Measurements from ENCODE around the gene BDNF. TPM values are rescaled to one million over a fixed set of nuclear protein-coding genes. Genes with fewer than 3 reads are reported as not detected.
"Not testable (repeated sequence)": the region's sequence is repeated elsewhere in the genome, so short reads cannot be mapped to it uniquely, and the experiment has no call there.

BDNF gene
- total and polyA plus RNA-seq, 4 donors: 0.75 to 6.2 (median 1.5) TPM

GRCh38 chr11:27665508-27666101 is 34.6 kb downstream of the BDNF start:
- H3K27ac ChIP-seq (ENCODE audit: low read depth in 1 of 2, low read length in 2 of 2); H3K4me1 ChIP-seq (ENCODE audit: control insufficient read depth in 1 of 2, insufficient read depth in 2 of 2, low read length in 2 of 2); H3K4me3 ChIP-seq (ENCODE audit: low read length in 2 of 2); intact Hi-C loops (cut with DNase I); DNase-seq; H3K27me3 ChIP-seq (ENCODE audit: control insufficient read depth in 1 of 2, insufficient read depth in 2 of 2, low read length in 1 of 2); ATAC-seq (ENCODE audit: low FRiP score); H3K36me3 ChIP-seq (ENCODE audit: control insufficient read depth in 1 of 2, insufficient read depth in 2 of 2, low read length in 1 of 2); H3K9me3 ChIP-seq (ENCODE audit: control insufficient read depth, low read length): not testable (repeated sequence)
- 84 to 86% methylated on average over 11 of the region's 11 CpGs for WGBS, 2 donors

GRCh38 chr11:27663326-27663725 is 36.9 kb downstream of the BDNF start:
- 87 to 93% methylated on average over 2 of the region's 2 CpGs for WGBS, 2 donors
- Histone ChIP-seq H3K4me1 (ENCODE audit: control insufficient read depth in 1 of 2, insufficient read depth in 2 of 2, low read length in 2 of 2) (no peaks in the 10 kb centered on the region), H3K4me3 (ENCODE audit: low read length in 2 of 2) (no peak overlapping the region), H3K36me3 (ENCODE audit: control insufficient read depth in 1 of 2, insufficient read depth in 2 of 2, low read length in 1 of 2) (no peaks in the 10 kb centered on the region), H3K27ac (ENCODE audit: low read depth in 1 of 2, low read length in 2 of 2) (no peak overlapping the region), H3K9me3 (ENCODE audit: control insufficient read depth, low read length) (peaks cover 1% of the 10 kb centered on the region), H3K27me3 (ENCODE audit: control insufficient read depth in 1 of 2, insufficient read depth in 2 of 2, low read length in 1 of 2) (no peaks in the 10 kb centered on the region)
- intact Hi-C loops (cut with DNase I): no loop called here
- DNase-seq (no peak), ATAC-seq (ENCODE audit: low FRiP score) (no peak)

DNA sequence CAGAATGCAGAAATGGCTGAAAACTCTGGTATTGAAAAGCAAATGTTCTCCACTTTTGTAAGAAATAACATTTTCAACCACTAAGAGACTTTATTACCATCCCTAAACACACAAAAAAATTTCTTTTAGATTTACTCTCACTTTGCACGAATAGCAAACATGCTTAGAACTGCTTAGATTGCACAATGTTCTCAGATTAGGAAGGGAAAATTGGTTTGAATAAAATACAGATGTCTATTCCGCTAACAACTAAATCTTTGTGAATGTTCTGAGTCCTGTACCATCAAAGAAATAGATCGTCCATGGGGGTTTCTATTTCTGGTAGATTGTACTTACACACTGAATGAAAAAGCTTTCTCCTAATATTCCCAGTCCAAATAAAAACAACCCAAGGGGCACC is 40.1 kb downstream of the BDNF start:
- Histone ChIP-seq H3K27ac (ENCODE audit: low read depth in 1 of 2, low read length in 2 of 2) (no peak overlapping the region), H3K27me3 (ENCODE audit: control insufficient read depth in 1 of 2, insufficient read depth in 2 of 2, low read length in 1 of 2) (no peaks in the 10 kb centered on the region), H3K36me3 (ENCODE audit: control insufficient read depth in 1 of 2, insufficient read depth in 2 of 2, low read length in 1 of 2) (no peaks in the 10 kb centered on the region), H3K4me3 (ENCODE audit: low read length in 2 of 2) (no peak overlapping the region), H3K9me3 (ENCODE audit: control insufficient read depth, low read length) (peaks cover 1% of the 10 kb centered on the region), H3K4me1 (ENCODE audit: control insufficient read depth in 1 of 2, insufficient read depth in 2 of 2, low read length in 2 of 2) (no peaks in the 10 kb centered on the region)
- DNase-seq (no peak), ATAC-seq (ENCODE audit: low FRiP score) (no peak)
- intact Hi-C loops (cut with DNase I): no loop called here
- WGBS, 2 donors: 83 to 85% methylated on average over 3 of the region's 3 CpGs

DNA sequence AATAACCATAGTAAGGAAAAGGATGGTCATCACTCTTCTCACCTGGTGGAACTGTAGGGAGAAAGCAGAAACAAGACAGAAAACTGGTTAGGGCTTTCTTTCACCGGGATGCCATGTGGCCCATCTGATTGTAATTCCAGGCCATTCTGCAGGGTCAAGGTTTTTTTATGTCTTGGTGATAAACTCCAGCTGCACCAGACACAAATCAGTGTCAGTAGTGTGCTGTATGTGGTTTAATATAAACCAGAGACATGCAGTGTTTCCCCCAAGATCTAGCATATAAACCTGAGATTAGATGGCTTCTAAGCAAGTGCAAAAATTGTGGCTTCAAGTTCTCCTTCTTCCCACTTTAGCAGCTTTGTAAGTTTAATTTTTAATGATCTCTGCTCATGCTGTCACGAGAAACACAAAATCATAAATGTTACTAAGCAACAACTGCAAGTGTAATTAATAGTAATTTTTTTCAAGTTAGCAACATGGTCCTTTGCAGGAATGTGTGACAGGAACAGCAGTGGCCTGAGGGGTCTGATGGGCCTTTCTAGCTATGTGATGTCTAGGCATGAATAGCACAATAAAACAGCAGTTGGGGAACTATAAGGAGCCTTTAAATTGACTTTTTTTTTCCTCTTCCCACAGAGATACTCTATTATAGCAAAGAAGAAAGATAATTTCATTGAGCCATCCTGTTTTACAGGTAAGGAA is 41.6 kb downstream of the BDNF start:
- ATAC-seq (ENCODE audit: low FRiP score): no peak
- intact Hi-C loops (cut with DNase I): no loop called here
- no peak for DNase-seq
- no peak overlapping the region for H3K4me3 ChIP-seq (ENCODE audit: low read length in 2 of 2)
- 74 to 76% methylated on average over 2 of the region's 2 CpGs for WGBS, 2 donors
- H3K4me1 ChIP-seq (ENCODE audit: control insufficient read depth in 1 of 2, insufficient read depth in 2 of 2, low read length in 2 of 2): no peaks in the 10 kb centered on the region
- no peaks in the 10 kb centered on the region for H3K9me3 ChIP-seq (ENCODE audit: control insufficient read depth, low read length)
- H3K27me3 ChIP-seq (ENCODE audit: control insufficient read depth in 1 of 2, insufficient read depth in 2 of 2, low read length in 1 of 2): no peaks in the 10 kb centered on the region
- H3K36me3 ChIP-seq (ENCODE audit: control insufficient read depth in 1 of 2, insufficient read depth in 2 of 2, low read length in 1 of 2): no peaks in the 10 kb centered on the region
- H3K27ac ChIP-seq (ENCODE audit: low read depth in 1 of 2, low read length in 2 of 2): no peak overlapping the region

GRCh38 chr11:27656806-27657483 is 43.3 kb downstream of the BDNF start:
- DNase-seq (no peak), ATAC-seq (ENCODE audit: low FRiP score) (no peak)
- H3K27ac ChIP-seq (ENCODE audit: low read depth in 1 of 2, low read length in 2 of 2): no peak overlapping the region
- no peaks in the 10 kb centered on the region for H3K27me3 ChIP-seq (ENCODE audit: control insufficient read depth in 1 of 2, insufficient read depth in 2 of 2, low read length in 1 of 2)
- intact Hi-C loops (cut with DNase I): no loop called here
- no peaks in the 10 kb centered on the region for H3K9me3 ChIP-seq (ENCODE audit: control insufficient read depth, low read length)
- 74 to 81% methylated on average over 12 of the region's 12 CpGs for WGBS, 2 donors
- H3K36me3 ChIP-seq (ENCODE audit: control insufficient read depth in 1 of 2, insufficient read depth in 2 of 2, low read length in 1 of 2): no peaks in the 10 kb centered on the region
- H3K4me3 ChIP-seq (ENCODE audit: low read length in 2 of 2): no peak overlapping the region
- H3K4me1 ChIP-seq (ENCODE audit: control insufficient read depth in 1 of 2, insufficient read depth in 2 of 2, low read length in 2 of 2): no peaks in the 10 kb centered on the region

DNA sequence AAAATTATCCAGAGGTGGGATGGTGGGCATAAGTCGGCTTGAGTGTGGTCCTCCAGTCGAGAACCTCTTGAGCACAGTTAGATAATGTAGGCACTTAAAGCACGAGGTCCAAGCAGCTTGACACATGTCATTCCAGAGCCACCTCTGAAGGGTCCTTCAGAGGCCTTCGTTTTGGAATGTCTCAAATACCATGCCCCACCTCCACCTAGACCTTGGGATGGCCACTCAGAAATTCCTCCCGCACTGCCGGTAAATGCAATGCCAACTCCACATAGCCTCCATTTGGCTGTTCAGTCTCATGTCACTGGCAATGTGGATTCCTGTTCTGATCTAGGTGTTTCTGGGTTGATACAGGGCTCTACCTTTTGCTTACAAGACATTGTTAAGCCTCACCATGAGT is 43.9 kb downstream of the BDNF start:
- ATAC-seq (ENCODE audit: low FRiP score) (no peak), DNase-seq (no peak)
- no peaks in the 10 kb centered on the region for H3K4me1 ChIP-seq (ENCODE audit: control insufficient read depth in 1 of 2, insufficient read depth in 2 of 2, low read length in 2 of 2)
- no peak overlapping the region for H3K4me3 ChIP-seq (ENCODE audit: low read length in 2 of 2)
- H3K27me3 ChIP-seq (ENCODE audit: control insufficient read depth in 1 of 2, insufficient read depth in 2 of 2, low read length in 1 of 2): no peaks in the 10 kb centered on the region
- 89 to 91% methylated on average over 6 of the region's 6 CpGs for WGBS, 2 donors
- intact Hi-C loops (cut with DNase I): no loop called here
- no peaks in the 10 kb centered on the region for H3K9me3 ChIP-seq (ENCODE audit: control insufficient read depth, low read length)
- H3K36me3 ChIP-seq (ENCODE audit: control insufficient read depth in 1 of 2, insufficient read depth in 2 of 2, low read length in 1 of 2): no peaks in the 10 kb centered on the region
- H3K27ac ChIP-seq (ENCODE audit: low read depth in 1 of 2, low read length in 2 of 2): no peak overlapping the region

- WGBS, 2 donors: 88% methylated on average over 8 of the region's 8 CpGs
- H3K4me3 ChIP-seq (ENCODE audit: low read length in 2 of 2): no peak overlapping the region
- H3K27me3 ChIP-seq (ENCODE audit: control insufficient read depth in 1 of 2, insufficient read depth in 2 of 2, low read length in 1 of 2): no peaks in the 10 kb centered on the region
- H3K9me3 ChIP-seq (ENCODE audit: control insufficient read depth, low read length): no peaks in the 10 kb centered on the region
- H3K27ac ChIP-seq (ENCODE audit: low read depth in 1 of 2, low read length in 2 of 2): no peak overlapping the region
- H3K36me3 ChIP-seq (ENCODE audit: control insufficient read depth in 1 of 2, insufficient read depth in 2 of 2, low read length in 1 of 2): no peaks in the 10 kb centered on the region
- no peak for ATAC-seq (ENCODE audit: low FRiP score)
- no peak for DNase-seq
- intact Hi-C loops (cut with DNase I): no loop called here
- H3K4me1 ChIP-seq (ENCODE audit: control insufficient read depth in 1 of 2, insufficient read depth in 2 of 2, low read length in 2 of 2): no peaks in the 10 kb centered on the region
Measured at GRCh38 chr11:27653990-27654758, 46.1 kb downstream of the BDNF start.

DNA sequence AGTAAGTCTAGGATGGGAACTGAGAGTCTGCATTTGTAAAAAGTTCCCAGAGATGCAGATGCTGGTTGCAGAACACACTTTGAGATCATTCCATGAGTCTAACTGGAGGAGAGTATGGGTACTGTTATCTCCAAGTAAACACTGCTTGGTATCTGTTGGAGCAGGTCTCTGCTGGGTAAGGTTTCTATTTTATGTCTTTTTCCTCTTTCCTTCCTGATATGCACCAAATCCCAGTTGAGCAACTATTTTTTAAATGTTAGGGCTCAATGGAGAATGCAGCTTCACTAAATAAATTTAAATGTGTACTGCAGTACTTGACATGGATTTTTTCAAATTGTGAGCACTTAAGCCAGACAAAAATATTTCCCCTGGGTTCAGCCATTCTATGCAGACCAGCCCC is 48.5 kb downstream of the BDNF start:
- no peak for DNase-seq
- H3K9me3 ChIP-seq (ENCODE audit: control insufficient read depth, low read length): no peaks in the 10 kb centered on the region
- intact Hi-C loops (cut with DNase I): no loop called here
- no peak overlapping the region for H3K27ac ChIP-seq (ENCODE audit: low read depth in 1 of 2, low read length in 2 of 2)
- H3K36me3 ChIP-seq (ENCODE audit: control insufficient read depth in 1 of 2, insufficient read depth in 2 of 2, low read length in 1 of 2): no peaks in the 10 kb centered on the region
- no peaks in the 10 kb centered on the region for H3K27me3 ChIP-seq (ENCODE audit: control insufficient read depth in 1 of 2, insufficient read depth in 2 of 2, low read length in 1 of 2)
- no peak overlapping the region for H3K4me3 ChIP-seq (ENCODE audit: low read length in 2 of 2)
- ATAC-seq (ENCODE audit: low FRiP score): no peak
- H3K4me1 ChIP-seq (ENCODE audit: control insufficient read depth in 1 of 2, insufficient read depth in 2 of 2, low read length in 2 of 2): no peaks in the 10 kb centered on the region
